ENCODE data around the gene LAGE3.

The LAGE3 gene

GRCh38 chrX:154437971-154438893, 40.8 kb downstream of the LAGE3 start:
- peak overlapping the region; percentile 83 for H3K27ac ChIP-seq
- ChIA-PET POLR2A (ENCODE audit: low non-redundant PET) (no interaction called here), CTCF (no interaction called here)
- TF ChIP-seq CTCF (conservative IDR thresholded peaks at IDR 0.05; ENCODE audit: low read depth), result no peak
- DNase-seq (ENCODE audit: low spot score), result no peak

GRCh38 chrX:154436983-154437752, 41.9 kb downstream of the LAGE3 start, which contains the start of gene GDI1:
TSS of gene GDI1 (plus strand) at chrX:154437154. CDS start at chrX:154437255, 101 bp downstream.
- ChIA-PET CTCF (no interaction called here), POLR2A (ENCODE audit: low non-redundant PET) (no interaction called here)
- DNase-seq (ENCODE audit: low spot score), result no peak
- TF ChIP-seq CTCF (conservative IDR thresholded peaks at IDR 0.05; ENCODE audit: low read depth), result no peak
- peak within 1 kb of the TSS; percentile 83 for H3K27ac ChIP-seq

GRCh38 chrX:154436374-154436982, 42.6 kb downstream of the LAGE3 start:
- DNase-seq (ENCODE audit: low spot score), result peak; percentile 44
- peak overlapping the region; percentile 83 for H3K27ac ChIP-seq
- ChIA-PET CTCF (no interaction called here), POLR2A (ENCODE audit: low non-redundant PET) (no interaction called here)
- no peak for TF ChIP-seq CTCF (conservative IDR thresholded peaks at IDR 0.05; ENCODE audit: low read depth)

GRCh38 chrX:154435171-154435733, 43.8 kb downstream of the LAGE3 start:
- ChIA-PET POLR2A (ENCODE audit: low non-redundant PET) (interaction anchor here (0.5 kb wide), 1 partner anchor 51 kb away, joined by 5 read pairs; no protein-coding TSS in a partner anchor), CTCF (interaction anchor here (0.6 kb wide), 1 partner anchor 15 kb away, joined by 3 read pairs; no protein-coding TSS in a partner anchor)
- TF ChIP-seq CTCF (conservative IDR thresholded peaks at IDR 0.05; ENCODE audit: low read depth), result no peak
- no peak for DNase-seq (ENCODE audit: low spot score)
- peak overlapping the region; percentile 83 for H3K27ac ChIP-seq

- POLR2A ChIA-PET (ENCODE audit: low non-redundant PET), result no interaction called here
- CTCF ChIA-PET, result no interaction called here
- no peak for DNase-seq (ENCODE audit: low spot score)
- TF ChIP-seq CTCF (conservative IDR thresholded peaks at IDR 0.05; ENCODE audit: low read depth), result no peak
- H3K27ac ChIP-seq, result no peak overlapping the region; the same call in 1 of the 2 replicates
These were observed 44.5 kb downstream of the LAGE3 start for GRCh38 chrX:154434394-154435168.
